OCI-LY3 (cell line): ENCODE results near the gene TTC16.

Source experiments
- EZH2phosphoT487 ChIP-seq: fragments of 200-600 bp; shearing (Covaris generic); IDR thresholded peaks from 2 replicates; pipeline ENCODE4 v1.6.1; 2018; ENCODE audit warnings: antibody characterized with exemption, mixed run types, low read depth
- TF ChIP-seq, protein P1 (sequence below): fragments of 200-600, 300-600 bp; sonication (generic); IDR thresholded peaks from 2 replicates; pipeline ENCODE4 v1.5.1; 2014; ENCODE audit warnings: antibody characterized with exemption, low read length, low read depth

DNA sequence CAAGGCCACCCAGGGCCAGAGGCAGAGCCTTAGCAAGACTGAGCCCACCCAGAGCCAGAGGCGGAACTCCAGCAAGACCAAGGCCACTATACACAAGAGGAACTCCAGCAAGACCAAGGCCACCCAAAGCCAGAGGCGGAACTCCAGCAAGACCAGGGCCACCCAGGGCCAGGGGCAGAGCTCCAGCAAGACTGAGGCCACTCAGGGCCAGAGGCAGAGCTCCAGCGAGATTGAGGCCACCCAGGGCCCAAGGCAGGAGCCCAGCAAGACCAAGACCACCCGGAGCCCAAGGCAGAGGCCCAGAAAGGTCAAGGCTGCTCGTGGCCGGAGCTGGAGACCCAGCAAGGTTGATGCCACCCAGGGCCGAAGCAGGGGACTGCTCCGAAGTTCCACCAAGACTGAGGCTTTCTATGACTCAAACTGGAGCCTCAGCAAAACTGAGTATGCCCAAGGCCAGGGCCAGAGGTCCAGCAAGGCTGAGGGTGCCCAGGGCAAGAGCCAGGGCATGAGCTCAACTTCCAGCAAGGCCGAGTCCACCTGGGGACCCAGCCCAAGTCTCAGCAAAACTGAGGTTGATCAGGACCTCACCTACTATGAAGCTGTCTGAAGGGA, 15.0 kb downstream of the TTC16 start:
- TF ChIP-seq, protein P1, sequence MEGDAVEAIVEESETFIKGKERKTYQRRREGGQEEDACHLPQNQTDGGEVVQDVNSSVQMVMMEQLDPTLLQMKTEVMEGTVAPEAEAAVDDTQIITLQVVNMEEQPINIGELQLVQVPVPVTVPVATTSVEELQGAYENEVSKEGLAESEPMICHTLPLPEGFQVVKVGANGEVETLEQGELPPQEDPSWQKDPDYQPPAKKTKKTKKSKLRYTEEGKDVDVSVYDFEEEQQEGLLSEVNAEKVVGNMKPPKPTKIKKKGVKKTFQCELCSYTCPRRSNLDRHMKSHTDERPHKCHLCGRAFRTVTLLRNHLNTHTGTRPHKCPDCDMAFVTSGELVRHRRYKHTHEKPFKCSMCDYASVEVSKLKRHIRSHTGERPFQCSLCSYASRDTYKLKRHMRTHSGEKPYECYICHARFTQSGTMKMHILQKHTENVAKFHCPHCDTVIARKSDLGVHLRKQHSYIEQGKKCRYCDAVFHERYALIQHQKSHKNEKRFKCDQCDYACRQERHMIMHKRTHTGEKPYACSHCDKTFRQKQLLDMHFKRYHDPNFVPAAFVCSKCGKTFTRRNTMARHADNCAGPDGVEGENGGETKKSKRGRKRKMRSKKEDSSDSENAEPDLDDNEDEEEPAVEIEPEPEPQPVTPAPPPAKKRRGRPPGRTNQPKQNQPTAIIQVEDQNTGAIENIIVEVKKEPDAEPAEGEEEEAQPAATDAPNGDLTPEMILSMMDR, result no peak
- no peak for TF ChIP-seq EZH2phosphoT487
